Islet precursor cell (in vitro differentiated cells): ENCODE measurements around the gene GRID1.
A peak's percentile ranks its signal among the peaks of the same experiment; 100 is the strongest.

Experiments used
- DNase-seq: peaks from one replicate; pipeline ENCODE4 v3.0.0-alpha.2; 2018

Gene GRID1

DNA sequence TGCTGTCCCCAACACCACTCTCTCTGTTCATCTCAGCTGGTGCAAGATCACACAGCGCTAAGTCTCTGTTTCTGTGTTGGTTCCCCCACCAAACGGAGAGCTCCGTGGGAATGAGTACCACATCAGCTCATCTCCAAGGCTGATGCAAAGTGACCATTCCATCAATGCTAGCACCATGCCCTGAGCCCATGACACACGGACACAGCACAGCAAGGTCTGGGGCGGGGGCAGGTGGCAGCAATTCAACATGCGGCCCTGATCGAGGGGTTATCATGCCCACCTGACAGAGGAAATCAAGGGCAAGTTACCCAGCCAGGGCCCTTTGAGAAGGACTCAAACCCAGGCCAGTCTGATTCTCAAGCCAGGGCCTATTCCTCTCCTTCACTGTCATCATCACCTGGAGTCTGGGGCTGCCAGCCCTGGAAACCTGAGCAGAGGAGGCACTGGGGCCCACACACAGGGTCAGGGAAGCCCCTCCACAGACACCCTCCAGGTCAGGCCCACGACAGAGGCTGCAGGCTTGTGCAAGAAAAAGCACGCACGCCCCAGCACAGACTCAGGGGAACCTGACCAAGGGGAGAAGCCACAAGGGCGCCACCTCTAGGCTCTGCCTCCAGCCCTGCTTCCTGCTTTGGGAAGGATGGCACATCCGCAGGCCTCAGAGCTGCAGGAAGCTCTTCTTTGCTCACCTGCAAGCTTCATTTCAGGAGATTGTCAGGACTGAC, 74.8 kb downstream of the GRID1 start:
- DNase-seq = peak; percentile 58

DNA sequence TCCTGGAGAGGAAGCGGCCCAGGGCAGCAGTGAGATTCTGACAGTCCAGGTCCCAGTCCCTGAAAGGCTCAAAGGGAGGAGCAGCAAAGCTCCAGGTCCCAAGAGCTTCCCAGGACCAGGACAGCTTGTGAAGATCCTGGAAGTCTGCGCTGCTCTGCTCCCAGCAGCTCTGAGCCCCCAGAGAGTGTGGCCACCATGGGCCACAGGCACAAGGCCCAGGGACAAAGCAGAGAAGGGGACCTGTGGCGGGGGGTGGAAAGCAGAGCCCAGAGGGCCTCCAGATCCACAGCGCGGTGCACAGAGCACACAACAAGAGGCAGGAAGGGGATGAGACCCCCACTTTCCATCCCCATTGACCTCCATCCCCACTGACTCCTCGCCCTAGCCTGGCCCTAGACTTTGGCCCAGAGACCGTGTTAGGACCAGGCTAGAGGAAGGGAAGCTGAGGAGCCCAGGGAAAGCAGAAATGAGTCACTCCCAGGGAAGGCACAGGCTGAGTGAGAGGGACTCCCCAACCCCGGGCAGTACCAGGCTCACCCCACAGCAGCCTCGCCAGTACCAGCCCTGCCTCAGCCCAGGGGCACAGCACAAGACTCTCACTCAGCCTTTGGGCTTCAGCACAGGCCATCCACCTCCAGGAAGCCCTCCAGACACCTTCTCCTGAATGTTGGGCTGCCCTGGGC, 75.5 kb downstream of the GRID1 start:
- peak; percentile 38 for DNase-seq

DNA sequence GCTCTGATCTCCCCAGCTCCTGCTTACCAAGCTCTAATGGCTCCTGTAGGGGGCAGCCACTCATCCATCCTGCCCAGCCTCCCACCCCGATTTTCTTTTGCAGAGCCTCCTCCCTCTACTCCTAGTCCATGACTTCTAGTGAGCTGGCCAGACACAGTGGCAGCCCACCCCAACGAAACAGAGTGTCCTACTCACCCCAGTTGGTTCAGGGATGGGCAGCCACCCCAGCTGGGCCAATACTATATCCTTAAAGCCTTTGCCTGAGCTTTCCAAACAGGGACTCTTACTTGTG, 77.1 kb downstream of the GRID1 start:
- no peak for DNase-seq

DNA sequence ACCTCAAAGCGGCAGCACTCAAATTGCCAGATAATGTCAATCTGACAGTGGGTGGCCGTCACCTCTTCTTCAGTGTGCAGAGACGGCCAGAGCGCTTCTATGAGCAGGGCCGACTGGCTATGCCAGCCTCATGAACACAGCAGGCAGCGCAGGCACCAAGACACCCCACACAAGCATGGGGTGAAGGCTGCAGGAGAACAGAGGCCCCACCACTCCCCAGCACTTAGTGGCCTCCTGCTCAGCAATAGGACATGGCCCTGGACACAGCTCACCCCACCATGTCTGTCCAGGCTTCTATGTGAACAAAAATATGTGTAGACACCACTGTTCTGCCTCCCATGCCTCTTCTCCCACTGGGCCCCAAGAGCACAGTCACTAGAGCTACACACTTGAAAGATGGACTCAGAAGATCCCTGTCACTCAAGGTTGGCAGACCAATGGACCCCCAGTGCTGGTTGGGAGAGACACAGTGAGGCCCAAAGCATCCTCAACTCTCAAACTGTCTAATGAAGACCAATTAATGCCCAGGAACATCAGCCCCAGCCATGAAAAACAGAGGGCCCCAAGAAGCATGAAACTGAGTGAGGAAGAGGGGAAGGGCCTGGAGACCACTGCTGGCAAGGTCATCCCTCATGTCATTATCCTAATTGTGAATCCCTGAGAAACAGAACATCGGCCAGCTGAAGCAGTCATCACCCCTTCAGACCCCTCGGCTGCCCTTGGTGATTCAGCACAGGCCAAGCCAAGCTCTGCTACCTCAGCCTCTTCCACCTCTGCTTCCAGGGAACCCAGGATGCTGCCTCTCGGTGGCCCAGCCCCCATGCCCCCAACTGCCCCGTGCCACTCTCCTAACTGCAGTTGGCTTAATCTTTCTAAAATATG, 77.7 kb downstream of the GRID1 start:
- DNase-seq = peak; percentile 41

DNA sequence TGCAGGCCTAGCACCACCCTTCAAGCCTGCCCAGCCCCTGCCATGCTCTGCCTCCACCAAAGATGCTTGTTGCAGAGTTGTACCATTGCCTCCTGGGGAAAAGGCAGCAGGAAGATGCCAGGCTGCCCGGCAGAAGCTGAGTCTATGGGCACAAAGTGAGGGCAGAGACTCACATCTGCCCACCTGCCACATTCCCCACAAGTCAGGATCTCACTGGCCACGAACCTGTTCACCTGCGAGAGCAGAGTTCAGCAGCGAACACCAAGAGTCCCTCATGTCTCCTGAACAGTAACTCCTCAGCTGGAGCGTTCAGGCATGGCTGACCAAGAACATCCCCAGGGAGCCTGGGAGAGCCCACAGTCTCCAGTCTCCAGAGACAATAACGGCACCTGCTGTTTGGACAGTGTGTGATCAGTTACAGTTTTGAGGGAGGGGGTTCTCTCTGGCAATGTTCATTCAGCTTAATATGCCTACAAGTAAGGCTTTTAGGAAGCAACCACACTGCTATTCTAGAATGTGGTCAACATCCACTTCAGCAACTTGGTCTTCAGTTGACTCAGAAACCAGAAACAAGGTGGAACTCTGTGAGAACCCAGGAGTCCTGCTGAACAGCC, 78.5 kb downstream of the GRID1 start:
- peak; percentile 47 for DNase-seq

DNA sequence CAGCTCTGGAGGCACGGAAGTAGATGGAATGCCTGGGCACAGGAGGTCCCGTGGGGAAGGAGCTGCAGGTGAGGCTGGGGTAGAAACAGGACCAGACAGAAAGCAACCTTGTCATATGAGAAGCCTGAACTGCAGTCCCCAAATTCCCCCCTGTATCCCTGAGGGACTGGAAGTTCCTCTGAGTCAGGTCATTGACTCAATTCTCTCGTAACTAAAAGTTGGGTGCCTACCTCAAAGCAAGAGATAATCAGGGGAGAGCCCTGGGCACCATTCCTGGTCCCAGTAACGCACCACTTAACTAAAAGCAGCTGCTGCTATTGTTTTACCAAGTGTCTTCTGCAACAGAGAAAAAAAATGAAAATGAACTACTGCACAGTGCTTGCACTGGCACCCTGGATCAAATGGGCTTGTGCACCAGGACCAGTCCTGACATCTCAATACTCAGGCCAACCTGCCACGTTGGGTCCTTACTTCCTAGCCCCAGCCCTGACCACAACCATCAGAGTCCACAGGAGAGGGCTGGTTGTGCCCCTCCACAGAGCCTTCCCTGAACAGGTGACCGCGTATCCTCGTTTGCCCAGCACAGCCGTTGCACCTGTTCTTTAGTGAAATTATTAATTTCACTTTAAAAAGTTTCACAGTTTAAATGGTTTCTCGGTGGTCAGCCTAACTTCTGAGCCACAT, 79.3 kb downstream of the GRID1 start:
- DNase-seq = peak; percentile 41

DNA sequence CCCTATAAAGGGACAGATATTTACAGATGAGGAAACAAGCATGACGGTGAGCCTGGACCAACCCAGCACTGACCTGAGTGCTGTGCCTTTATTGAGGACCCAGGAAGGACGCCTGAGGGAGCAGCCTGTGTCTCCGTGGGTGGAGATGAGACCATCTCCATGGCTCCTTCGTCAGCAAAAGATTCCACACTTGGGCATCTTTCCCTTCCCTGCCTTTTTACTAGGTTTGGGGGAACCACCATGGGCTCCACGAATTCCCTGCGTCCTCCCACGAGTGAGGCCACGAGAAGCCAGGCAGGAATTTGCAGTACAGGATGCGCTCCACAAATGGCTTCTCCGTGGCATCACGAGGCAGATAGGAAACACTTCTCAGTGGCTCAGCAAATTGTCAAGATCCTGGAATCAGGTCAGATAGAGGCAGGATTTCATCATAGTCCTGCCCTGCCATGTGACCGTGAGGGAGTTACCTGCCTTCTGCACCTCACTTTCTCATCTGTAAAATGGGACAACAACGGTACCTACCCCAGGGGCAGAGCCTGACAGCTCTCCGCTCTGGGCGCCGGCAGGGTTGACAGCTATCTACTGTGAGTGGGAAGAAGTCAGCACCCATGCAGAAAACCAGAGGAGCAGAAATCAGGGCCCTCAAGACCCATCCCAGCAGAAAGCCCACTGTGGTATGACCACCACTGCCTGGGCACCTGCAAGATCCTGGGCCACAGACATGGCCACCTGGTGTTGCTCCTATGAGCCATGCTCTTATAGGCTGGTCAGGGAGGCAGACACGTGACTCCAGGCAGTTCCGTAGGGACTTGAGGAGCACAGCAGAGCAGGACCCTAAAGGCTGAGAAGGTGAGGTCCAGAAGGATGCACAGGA, 80.1 kb downstream of the GRID1 start:
- peak; percentile 29 for DNase-seq

DNA sequence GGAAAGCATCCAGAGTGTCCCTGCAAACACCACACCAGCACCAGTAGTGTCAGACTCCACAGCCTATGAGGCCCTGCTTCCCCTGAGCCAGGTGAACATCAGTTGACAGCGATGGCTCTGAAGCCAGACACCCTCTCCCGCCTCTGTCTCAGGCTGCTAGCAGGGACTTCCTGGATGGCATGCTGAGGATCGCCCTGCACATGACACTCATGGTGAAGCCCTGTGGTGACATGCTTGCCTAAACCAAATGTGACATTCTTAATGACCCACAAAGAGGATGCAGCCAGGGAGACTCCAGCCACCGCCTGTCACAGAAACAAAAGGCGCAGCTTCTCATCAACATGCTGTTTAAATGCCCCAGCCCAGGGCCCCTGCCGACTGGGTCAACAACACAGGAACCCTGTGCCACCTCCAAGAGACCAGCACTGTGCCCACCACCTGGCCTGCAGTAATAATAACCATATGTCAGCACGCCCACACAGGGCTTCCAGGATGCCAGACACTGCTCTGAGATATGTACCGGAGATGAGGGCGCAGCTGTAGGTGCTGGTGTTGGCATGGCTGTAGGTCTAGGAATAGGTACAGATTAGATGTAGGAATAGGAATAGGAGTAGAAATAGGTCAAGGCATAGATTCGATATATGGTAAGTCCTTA, 81.3 kb downstream of the GRID1 start:
- peak; percentile 45 for DNase-seq

DNA sequence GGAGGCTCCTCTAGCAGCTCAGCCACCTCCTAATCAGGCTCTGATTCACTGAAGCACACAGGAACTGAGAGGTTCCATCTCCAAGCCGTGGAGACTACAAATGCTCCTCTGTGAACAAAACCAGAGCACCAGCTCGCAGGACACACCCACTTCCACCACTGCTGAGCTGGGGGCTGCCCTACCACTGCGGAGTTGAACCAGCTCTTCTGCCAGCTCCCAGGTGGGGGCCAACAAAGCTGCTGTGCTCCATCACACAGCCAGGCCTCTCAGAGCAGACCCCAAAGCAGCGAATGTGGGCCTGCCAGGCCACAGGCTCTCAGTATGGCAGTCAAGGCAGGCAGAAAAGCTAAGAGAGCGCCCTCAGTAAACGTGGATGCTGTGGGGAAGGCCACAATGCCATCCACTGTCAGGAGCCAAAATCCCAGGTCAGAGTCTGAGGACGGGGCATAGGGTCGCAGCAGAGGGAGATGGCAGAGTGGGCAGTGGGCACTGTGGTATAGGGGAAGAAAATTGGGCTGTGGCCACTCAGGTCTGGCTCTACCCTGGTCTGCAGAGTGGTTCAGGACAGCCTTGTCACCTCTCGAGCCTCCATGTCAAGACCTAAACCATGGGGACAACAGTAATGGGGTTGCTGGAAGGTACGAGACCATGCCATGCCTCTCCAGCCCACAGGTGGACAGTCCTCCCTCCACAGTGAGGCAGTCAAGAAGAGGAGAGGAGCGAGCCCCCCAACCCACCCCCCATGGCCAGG, 82.1 kb downstream of the GRID1 start:
- peak; percentile 40 for DNase-seq

DNA sequence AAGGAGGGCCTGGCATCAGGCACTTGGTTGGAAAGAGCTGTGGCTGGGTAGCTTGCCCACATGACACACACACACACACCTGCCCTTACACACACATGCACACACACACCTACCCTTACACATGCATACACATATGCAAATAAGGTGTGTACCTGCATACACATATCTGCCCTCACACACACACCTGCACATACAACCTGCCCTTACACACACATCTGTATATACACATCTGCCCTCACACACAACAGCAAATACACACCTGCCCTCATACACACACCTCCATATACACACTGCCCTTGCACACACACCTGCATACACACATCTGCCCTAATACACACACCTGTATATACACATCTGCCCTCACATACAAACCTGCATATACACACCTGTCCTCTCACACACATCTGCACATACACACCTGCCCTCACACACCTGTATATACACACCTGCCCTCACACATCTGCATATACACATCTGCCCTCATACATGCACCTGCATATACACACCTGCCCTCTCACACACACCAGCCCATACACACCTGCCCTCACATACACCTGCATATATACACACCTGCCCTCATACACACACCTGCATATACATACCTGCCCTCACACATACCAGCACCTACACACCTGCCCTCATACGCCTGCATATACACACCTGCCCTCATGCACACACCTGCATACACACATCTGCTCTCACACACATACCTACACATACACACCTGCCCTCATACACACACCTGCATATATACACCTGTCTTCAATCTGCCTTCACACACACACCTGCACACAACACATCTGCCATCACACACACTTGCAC, 82.9 kb downstream of the GRID1 start:
- peak; percentile 37 for DNase-seq

DNA sequence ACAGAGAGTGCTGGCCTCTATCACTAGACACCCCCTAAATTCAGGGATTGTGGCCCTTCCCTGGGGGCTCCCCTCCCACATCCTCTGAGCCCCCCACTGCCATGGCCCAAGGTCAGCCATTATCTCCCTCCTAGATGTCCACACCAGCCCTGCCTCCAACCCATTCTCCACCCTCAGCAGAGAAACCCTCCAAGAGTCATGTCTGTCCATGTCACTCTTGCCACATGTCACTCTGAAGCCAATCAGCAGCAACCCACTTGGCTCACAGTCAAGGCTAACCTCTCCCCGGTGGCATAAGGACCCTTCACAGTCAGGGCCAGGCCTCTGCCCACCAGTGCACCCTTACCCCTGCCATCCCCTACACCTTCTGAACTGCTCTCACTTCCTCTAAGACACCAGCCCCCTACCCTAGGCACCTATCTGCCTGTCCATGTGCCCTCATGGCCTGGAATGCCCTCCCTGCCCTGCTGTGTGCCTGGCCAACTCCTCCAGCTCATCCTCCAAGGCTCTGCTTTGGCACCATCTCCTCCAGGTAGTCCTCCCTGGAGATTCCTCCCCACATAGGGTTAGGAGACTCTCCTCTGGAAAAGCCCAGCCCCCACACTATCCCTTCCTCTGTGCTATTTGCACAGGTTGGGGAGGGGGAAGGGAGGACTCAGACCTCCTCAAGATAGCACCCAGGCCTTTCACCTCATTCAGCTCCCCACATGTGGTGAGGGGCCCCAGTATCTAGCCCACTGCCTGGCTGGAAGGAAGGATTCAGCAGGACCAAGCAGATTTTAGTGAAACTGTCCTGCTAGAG, 83.7 kb downstream of the GRID1 start:
- peak; percentile 38 for DNase-seq

DNA sequence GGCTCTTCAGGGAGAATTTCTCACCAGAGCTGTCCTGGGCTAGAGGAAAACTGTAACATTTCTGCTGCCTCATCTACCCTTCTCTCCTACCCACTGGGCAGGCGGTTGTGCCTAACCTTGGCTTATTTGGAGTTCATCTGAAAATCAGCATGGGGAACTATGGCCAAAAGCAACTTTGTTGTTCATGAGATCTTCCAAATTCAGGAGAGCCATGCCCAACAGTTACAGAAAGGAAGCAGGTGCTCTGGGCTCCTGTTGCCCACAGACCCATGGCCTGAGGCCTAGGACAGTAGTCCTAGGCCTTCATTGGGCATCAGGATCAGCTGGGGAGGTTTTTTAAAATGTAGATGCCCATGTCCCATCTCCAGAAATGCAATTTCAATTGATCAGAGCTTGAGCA, 85.2 kb downstream of the GRID1 start:
- peak; percentile 14 for DNase-seq

DNA sequence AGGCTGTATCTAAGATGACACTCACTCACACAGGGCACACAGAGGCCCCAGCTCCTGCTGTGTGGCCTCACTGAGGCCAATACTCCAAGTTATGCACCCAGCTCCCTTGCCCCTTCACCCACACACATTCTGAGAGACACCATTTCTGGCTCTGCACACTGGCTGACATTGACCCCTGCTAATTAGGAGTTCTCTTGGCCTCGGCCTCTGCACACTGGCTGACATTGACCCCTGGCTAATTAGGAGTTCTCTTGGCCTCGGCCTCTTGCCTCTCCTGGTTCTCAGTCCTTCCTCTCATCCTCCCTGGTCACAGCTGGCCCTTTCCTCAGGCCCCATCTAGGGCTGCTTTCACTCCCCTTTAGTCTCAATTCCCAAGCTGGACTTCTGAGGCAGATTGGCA, 97.3 kb downstream of the GRID1 start:
- DNase-seq = peak; percentile 23

DNA sequence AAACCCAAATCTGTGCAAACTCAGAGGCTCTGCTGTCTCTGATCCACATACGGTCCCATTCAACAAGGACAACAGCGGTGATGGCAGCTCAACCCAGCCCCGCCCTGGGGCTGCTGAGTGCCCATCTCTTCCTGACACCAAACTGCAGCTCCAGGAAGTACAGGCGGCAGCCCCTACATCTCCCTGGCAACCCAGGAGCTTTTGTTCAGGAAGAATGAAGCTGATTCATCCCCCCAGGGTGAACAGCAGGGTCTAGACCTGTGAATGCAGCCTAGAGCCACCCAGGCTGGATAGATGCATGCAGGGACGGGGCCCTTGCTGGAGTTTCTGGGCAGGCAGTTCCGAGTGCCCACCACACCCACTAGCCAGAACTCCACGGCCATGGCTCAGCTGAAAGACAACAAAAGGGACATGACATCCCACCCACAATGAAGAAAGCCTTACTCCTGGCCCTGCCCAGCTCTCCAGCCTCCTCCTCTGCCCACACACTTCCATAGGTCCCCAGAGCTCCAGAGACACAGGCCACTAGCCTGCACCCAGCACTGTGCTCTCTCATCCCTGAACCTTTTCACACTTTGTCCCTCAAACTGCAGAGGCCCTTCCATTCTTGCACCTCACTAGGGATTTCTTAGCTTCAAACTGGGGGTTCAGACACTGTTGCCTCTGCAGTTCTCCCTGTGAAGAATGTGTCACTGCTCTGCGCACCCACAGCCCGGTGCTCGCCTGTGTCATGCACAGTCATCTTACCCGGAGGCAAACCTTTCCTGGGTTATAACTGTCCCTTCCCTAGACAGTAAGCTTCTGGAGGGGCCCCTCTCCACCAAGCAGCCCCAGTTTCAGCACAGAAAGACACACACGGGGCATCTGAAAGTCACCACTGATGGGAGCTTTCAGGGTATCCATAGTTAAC, 99.1 kb downstream of the GRID1 start:
- peak; percentile 54 for DNase-seq

DNA sequence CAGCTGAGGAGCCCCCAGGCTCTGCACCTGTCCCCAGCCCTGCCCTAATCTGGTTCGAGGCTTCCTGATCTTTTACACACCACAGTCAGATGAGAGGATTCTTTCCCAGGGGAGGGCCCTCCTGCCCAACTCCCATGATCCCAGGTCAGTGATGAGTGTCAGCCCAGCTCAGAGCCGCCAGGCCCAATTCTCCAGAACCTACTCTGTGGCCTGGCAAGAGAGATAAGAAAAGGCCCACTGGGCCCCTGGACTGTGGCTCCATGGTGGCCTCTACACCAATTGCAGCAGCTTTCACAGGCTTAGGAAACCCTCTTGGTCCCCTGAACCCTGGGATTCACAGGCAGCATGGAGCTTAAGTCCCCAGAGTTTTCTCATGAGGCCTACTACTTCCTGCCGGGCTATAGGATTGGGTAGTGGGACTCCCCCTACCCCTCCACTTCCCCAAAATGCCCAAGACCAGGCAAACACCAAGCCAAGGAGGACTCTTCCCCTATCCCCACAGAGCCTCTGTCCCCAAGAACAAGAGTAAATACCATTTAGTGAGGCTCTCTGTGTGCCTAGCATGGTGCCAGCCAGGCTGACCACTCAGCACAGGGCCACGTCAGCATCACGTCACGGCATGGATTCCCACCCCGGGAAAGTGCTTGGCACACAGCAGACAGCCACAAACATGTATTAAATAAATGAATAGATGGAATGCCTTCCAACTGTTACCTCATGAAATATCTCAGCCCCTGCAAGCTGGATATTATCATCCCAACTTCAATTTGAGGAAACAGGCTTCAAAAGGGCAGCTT, 100.0 kb downstream of the GRID1 start:
- DNase-seq = peak; percentile 31

DNA sequence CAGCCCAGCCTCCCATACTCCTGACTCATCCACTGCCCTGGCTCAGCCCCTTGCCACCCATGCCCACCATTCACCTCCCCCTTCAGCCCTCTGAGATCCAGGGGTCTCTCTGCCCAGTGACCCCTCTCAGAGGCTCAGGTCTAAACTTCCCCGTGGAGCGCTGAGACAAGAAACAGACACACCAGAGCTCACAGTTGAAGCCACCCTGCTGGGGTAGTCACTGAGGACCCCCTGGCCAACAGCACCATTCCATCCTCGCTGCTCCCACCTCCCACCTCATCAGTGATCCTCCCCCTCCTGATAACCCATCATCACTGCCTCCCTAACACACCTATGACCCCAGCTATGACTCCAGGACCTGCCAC, 100.7 kb downstream of the GRID1 start:
- peak; percentile 38 for DNase-seq
